ENCODE results near the gene PAPPA.

DNA sequence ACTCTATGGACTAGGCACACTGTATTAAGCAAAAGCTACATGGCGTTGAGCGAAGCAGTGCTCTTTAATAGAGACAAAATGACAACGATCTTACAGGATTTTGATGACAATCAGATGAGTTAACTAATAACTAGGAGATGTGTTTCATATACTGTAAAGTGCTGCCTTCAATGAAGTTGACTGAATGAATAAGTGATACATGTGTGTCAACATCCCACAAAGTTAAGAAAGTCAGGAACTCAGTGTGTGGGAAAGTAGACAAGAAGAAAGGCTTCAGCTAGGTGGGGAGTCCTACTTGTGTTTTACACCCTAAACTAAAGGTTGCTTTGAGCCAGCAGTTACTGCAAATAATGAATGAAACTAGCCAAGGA, 79.6 kb downstream of the PAPPA start:
- TF ChIP-seq, protein P1, sequence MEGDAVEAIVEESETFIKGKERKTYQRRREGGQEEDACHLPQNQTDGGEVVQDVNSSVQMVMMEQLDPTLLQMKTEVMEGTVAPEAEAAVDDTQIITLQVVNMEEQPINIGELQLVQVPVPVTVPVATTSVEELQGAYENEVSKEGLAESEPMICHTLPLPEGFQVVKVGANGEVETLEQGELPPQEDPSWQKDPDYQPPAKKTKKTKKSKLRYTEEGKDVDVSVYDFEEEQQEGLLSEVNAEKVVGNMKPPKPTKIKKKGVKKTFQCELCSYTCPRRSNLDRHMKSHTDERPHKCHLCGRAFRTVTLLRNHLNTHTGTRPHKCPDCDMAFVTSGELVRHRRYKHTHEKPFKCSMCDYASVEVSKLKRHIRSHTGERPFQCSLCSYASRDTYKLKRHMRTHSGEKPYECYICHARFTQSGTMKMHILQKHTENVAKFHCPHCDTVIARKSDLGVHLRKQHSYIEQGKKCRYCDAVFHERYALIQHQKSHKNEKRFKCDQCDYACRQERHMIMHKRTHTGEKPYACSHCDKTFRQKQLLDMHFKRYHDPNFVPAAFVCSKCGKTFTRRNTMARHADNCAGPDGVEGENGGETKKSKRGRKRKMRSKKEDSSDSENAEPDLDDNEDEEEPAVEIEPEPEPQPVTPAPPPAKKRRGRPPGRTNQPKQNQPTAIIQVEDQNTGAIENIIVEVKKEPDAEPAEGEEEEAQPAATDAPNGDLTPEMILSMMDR (conservative IDR thresholded peaks at IDR 0.05): no peak
- TF ChIP-seq EZH2 (IDR thresholded peaks at IDR 0.05; ENCODE audit: low read depth): no peak

Measured in PC-9 (cell line).